ENCODE measurements around the gene OR2A25.

Gene OR2A25

GRCh38 chr7:144023171-144023827 lies 46.3 kb upstream of the OR2A25 start:
- Histone ChIP-seq H3K9me2 (replicated peaks; ENCODE audit: low read depth, low read length) (no peaks in the 10 kb centered on the region), H3K4me1 (ENCODE audit: insufficient read depth, low read length, poor library complexity, severe bottlenecking) (no peaks in the 10 kb centered on the region), H2AFZ (ENCODE audit: low read length) (no peak overlapping the region), H3K4me2 (ENCODE audit: low read depth, low read length, poor library complexity, severe bottlenecking) (no peak overlapping the region), H3F3A (ENCODE audit: low read depth) (no peaks in the 10 kb centered on the region), H3K4me3 (ENCODE audit: low read length, poor library complexity, severe bottlenecking) (no peak overlapping the region), H4K20me1 (ENCODE audit: insufficient read depth, low read length, poor library complexity, severe bottlenecking) (no peaks in the 10 kb centered on the region), H3K27me3 (ENCODE audit: insufficient read depth, low read length, poor library complexity, severe bottlenecking) (no peaks in the 10 kb centered on the region), H3K36me3 (ENCODE audit: insufficient read depth, low read length) (no peaks in the 10 kb centered on the region), H3K9ac (ENCODE audit: low read depth, low read length, poor library complexity, severe bottlenecking) (no peak overlapping the region), H3K9me3 (ENCODE audit: insufficient read depth, low read depth, low read length) (no peaks in the 10 kb centered on the region), H3K79me2 (ENCODE audit: insufficient read depth, low read length) (no peaks in the 10 kb centered on the region)
- TF ChIP-seq EZH2phosphoT487 (IDR thresholded peaks at IDR 0.05; ENCODE audit: borderline replicate concordance) (no peak), CTCF (conservative IDR thresholded peaks at IDR 0.05; ENCODE audit: low read length) (no peak)

GRCh38 chr7:144024213-144024612 lies 45.4 kb upstream of the OR2A25 start:
- no peak overlapping the region for H2AFZ ChIP-seq (ENCODE audit: low read length)
- H3K4me3 ChIP-seq (ENCODE audit: low read length, poor library complexity, severe bottlenecking) = no peak overlapping the region
- H3K4me2 ChIP-seq (ENCODE audit: low read depth, low read length, poor library complexity, severe bottlenecking) = no peak overlapping the region
- H3K79me2 ChIP-seq (ENCODE audit: insufficient read depth, low read length) = no peaks in the 10 kb centered on the region
- H3K4me1 ChIP-seq (ENCODE audit: insufficient read depth, low read length, poor library complexity, severe bottlenecking) = no peaks in the 10 kb centered on the region
- no peaks in the 10 kb centered on the region for H3K9me2 ChIP-seq (replicated peaks; ENCODE audit: low read depth, low read length)
- H3F3A ChIP-seq (ENCODE audit: low read depth) = no peaks in the 10 kb centered on the region
- no peaks in the 10 kb centered on the region for H4K20me1 ChIP-seq (ENCODE audit: insufficient read depth, low read length, poor library complexity, severe bottlenecking)
- no peaks in the 10 kb centered on the region for H3K27me3 ChIP-seq (ENCODE audit: insufficient read depth, low read length, poor library complexity, severe bottlenecking)
- H3K9ac ChIP-seq (ENCODE audit: low read depth, low read length, poor library complexity, severe bottlenecking) = no peak overlapping the region
- no peak for TF ChIP-seq CTCF (conservative IDR thresholded peaks at IDR 0.05; ENCODE audit: low read length)
- TF ChIP-seq EZH2phosphoT487 (IDR thresholded peaks at IDR 0.05; ENCODE audit: borderline replicate concordance) = no peak
- no peaks in the 10 kb centered on the region for H3K9me3 ChIP-seq (ENCODE audit: insufficient read depth, low read depth, low read length)
- H3K36me3 ChIP-seq (ENCODE audit: insufficient read depth, low read length) = no peaks in the 10 kb centered on the region

GRCh38 chr7:144026203-144026883 lies 43.3 kb upstream of the OR2A25 start:
- H3K36me3 ChIP-seq (ENCODE audit: insufficient read depth, low read length) = no peaks in the 10 kb centered on the region
- no peak overlapping the region for H3K4me2 ChIP-seq (ENCODE audit: low read depth, low read length, poor library complexity, severe bottlenecking)
- no peak overlapping the region for H3K4me3 ChIP-seq (ENCODE audit: low read length, poor library complexity, severe bottlenecking)
- H3K79me2 ChIP-seq (ENCODE audit: insufficient read depth, low read length) = no peaks in the 10 kb centered on the region
- H3K4me1 ChIP-seq (ENCODE audit: insufficient read depth, low read length, poor library complexity, severe bottlenecking) = no peaks in the 10 kb centered on the region
- H4K20me1 ChIP-seq (ENCODE audit: insufficient read depth, low read length, poor library complexity, severe bottlenecking) = no peaks in the 10 kb centered on the region
- H2AFZ ChIP-seq (ENCODE audit: low read length) = no peak overlapping the region
- no peaks in the 10 kb centered on the region for H3K9me3 ChIP-seq (ENCODE audit: insufficient read depth, low read depth, low read length)
- no peak overlapping the region for H3K9ac ChIP-seq (ENCODE audit: low read depth, low read length, poor library complexity, severe bottlenecking)
- H3F3A ChIP-seq (ENCODE audit: low read depth) = no peaks in the 10 kb centered on the region
- H3K9me2 ChIP-seq (replicated peaks; ENCODE audit: low read depth, low read length) = no peaks in the 10 kb centered on the region
- H3K27me3 ChIP-seq (ENCODE audit: insufficient read depth, low read length, poor library complexity, severe bottlenecking) = no peaks in the 10 kb centered on the region
- no peak for TF ChIP-seq EZH2phosphoT487 (IDR thresholded peaks at IDR 0.05; ENCODE audit: borderline replicate concordance)
- TF ChIP-seq CTCF (conservative IDR thresholded peaks at IDR 0.05; ENCODE audit: low read length) = no peak
